ENCODE results near the gene PFDN4. TPM values are rescaled to one million over a fixed set of nuclear protein-coding genes. Genes with fewer than 3 reads are reported as not detected.

The PFDN4 gene
- total RNA-seq, 1 experiment from 2014 or later: 61.8 TPM

DNA sequence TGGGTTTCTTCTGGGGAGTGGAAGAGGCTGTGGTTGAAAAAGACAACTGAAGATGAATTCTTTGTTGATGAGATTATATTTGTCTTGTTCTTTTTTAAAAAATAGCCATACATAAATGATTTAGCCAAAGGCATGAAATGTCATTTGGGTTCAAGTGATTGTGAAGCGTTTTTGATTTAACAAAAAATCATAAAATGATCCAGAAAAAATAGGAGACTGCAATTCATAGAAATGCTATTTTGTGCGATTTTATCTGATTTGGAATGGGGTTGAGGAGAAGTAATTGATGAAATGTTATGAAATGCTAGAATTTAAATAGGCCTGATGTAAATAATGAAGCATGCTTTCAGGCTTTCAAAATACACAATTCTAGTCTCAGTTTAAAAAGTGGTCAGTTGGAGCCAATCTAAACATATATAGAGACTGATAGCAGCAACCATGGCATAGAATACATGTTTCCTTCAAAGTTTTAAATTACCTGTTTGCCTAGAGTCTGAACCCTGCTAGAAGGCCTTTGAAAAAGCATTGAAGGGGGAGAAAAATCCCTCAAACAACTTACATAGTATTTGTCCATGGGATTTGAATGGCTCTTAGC lies 21.8 kb downstream of the PFDN4 start:
- intact Hi-C loops (cut with micrococcal nuclease; ENCODE audit: unreplicated experiment): no loop called here
- TF ChIP-seq, protein P1, sequence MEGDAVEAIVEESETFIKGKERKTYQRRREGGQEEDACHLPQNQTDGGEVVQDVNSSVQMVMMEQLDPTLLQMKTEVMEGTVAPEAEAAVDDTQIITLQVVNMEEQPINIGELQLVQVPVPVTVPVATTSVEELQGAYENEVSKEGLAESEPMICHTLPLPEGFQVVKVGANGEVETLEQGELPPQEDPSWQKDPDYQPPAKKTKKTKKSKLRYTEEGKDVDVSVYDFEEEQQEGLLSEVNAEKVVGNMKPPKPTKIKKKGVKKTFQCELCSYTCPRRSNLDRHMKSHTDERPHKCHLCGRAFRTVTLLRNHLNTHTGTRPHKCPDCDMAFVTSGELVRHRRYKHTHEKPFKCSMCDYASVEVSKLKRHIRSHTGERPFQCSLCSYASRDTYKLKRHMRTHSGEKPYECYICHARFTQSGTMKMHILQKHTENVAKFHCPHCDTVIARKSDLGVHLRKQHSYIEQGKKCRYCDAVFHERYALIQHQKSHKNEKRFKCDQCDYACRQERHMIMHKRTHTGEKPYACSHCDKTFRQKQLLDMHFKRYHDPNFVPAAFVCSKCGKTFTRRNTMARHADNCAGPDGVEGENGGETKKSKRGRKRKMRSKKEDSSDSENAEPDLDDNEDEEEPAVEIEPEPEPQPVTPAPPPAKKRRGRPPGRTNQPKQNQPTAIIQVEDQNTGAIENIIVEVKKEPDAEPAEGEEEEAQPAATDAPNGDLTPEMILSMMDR (IDR thresholded peaks at IDR 0.05; ENCODE audit: unreplicated experiment): no peak
- no peak overlapping the region for H3K4me3 Mint-ChIP-seq (ENCODE audit: low read depth, unreplicated experiment)
- H3K27me3 Mint-ChIP-seq (ENCODE audit: unreplicated experiment): no peaks in the 10 kb centered on the region
- no peaks in the 10 kb centered on the region for H3K4me1 Mint-ChIP-seq (ENCODE audit: low read depth, unreplicated experiment)
- H3K27ac Mint-ChIP-seq (ENCODE audit: unreplicated experiment): no peak overlapping the region
- BruUV-seq (replicated peaks): no TSS peak
- DNase-seq: no peak
- no peaks in the 10 kb centered on the region for H3K36me3 Mint-ChIP-seq (ENCODE audit: insufficient read depth, unreplicated experiment)
- H3K9me3 Mint-ChIP-seq (ENCODE audit: low read depth, unreplicated experiment): peaks cover 12% of the 10 kb centered on the region
- CTCF ChIA-PET: no interaction called here

DNA sequence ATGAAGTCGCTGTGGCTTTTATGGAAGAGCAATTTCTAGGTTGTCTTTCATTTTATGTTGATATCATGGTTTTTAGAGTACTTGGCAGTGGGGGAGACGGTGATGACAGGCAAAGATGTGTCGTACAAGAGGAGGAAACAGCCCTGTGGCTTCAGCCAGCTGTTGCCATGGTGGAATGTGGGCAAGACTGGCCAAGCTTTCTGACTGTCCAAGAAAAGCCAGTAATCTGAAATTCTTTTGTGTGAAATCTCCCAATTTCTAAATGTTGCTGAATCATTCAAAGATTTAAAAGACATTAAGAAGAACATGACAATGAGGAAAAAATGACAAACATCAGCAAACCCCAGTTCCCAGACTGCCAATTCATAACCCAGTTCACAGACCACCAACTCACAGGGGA lies 23.1 kb downstream of the PFDN4 start:
- TF ChIP-seq, protein P1 (IDR thresholded peaks at IDR 0.05; ENCODE audit: unreplicated experiment): no peak
- no peaks in the 10 kb centered on the region for H3K36me3 Mint-ChIP-seq (ENCODE audit: insufficient read depth, unreplicated experiment)
- CTCF ChIA-PET: no interaction called here
- H3K27me3 Mint-ChIP-seq (ENCODE audit: unreplicated experiment): no peaks in the 10 kb centered on the region
- intact Hi-C loops (cut with micrococcal nuclease; ENCODE audit: unreplicated experiment): no loop called here
- no TSS peak for BruUV-seq (replicated peaks)
- H3K4me1 Mint-ChIP-seq (ENCODE audit: low read depth, unreplicated experiment): no peaks in the 10 kb centered on the region
- no peak overlapping the region for H3K4me3 Mint-ChIP-seq (ENCODE audit: low read depth, unreplicated experiment)
- H3K27ac Mint-ChIP-seq (ENCODE audit: unreplicated experiment): no peak overlapping the region
- H3K9me3 Mint-ChIP-seq (ENCODE audit: low read depth, unreplicated experiment): peaks cover 12% of the 10 kb centered on the region
- DNase-seq: no peak

DNA sequence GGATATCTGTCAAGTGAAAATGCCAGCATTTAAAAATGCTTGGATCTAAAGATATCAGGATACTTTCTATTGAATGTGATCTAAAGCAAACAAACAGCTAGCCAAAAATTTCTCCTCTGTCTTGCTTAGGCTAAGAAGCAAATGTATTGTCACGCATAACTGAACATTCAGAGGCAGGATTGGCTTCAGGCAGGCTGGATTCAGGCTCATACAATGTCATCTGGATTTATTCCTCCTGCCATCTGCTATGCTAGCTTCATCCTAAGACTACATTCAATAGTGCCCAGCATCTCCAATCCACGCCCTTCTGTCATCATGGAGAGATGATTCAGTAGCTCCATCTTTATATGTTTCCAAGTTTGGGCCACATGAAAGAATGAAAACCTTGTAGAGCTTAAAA lies 27.1 kb downstream of the PFDN4 start:
- Mint-ChIP-seq H3K4me3 (ENCODE audit: low read depth, unreplicated experiment) (no peak overlapping the region), H3K27ac (ENCODE audit: unreplicated experiment) (no peak overlapping the region), H3K27me3 (ENCODE audit: unreplicated experiment) (no peaks in the 10 kb centered on the region), H3K4me1 (ENCODE audit: low read depth, unreplicated experiment) (no peaks in the 10 kb centered on the region), H3K9me3 (ENCODE audit: low read depth, unreplicated experiment) (peaks cover 3% of the 10 kb centered on the region), H3K36me3 (ENCODE audit: insufficient read depth, unreplicated experiment) (no peaks in the 10 kb centered on the region)
- BruUV-seq (replicated peaks): no TSS peak
- TF ChIP-seq, protein P1 (IDR thresholded peaks at IDR 0.05; ENCODE audit: unreplicated experiment): no peak
- intact Hi-C loops (cut with micrococcal nuclease; ENCODE audit: unreplicated experiment): no loop called here
- CTCF ChIA-PET: interaction anchor here (0.6 to 1.4 kb wide), 3 partner anchors 11 to 20 kb away, joined by 3 read pairs; no protein-coding TSS in a partner anchor
- DNase-seq: no peak

DNA sequence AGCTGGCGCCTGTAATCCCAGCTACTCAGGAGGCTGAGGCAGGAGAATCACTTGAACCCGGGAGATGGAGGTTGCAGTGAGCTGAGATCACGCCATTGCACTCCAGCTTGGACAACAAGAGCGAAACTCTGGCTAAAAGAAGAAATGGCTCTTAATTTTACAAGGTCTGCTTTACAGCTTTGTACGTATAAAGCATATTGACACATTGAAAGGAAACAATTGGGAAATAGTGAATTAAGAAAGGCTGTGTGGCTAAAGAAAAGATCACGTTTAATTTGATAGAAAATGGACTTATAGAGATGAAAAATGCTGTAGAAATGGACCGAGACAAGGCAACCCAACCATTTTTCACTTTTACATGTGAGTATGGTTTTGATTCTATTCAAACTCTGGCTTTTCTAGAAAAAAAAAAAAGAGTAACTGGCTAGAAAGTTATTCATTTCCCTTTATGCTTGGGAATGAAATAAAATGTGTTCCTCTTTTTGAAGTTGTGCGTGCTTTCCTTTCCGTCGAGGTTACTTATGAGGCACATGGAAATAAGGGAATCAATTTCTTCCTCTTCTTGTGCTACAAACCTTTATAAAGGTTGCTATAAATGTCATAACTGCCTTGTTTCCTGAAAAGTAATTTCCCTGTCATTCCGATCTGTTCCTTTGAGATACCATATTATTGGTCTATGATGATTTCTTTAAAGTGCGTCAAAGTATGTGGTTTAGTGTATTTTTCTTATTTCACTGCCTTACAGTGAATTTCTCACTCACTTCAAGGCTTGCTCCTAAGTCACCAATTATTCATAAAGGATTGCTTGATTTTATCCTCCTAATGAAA lies 29.4 kb downstream of the PFDN4 start:
- Mint-ChIP-seq H3K27ac (ENCODE audit: unreplicated experiment) (no peak overlapping the region), H3K4me1 (ENCODE audit: low read depth, unreplicated experiment) (no peaks in the 10 kb centered on the region), H3K4me3 (ENCODE audit: low read depth, unreplicated experiment) (no peak overlapping the region), H3K9me3 (ENCODE audit: low read depth, unreplicated experiment) (peaks cover 2% of the 10 kb centered on the region), H3K27me3 (ENCODE audit: unreplicated experiment) (no peaks in the 10 kb centered on the region), H3K36me3 (ENCODE audit: insufficient read depth, unreplicated experiment) (no peaks in the 10 kb centered on the region)
- CTCF ChIA-PET: no interaction called here
- intact Hi-C loops (cut with micrococcal nuclease; ENCODE audit: unreplicated experiment): no loop called here
- TF ChIP-seq, protein P1 (IDR thresholded peaks at IDR 0.05; ENCODE audit: unreplicated experiment): no peak
- BruUV-seq (replicated peaks): no TSS peak
- no peak for DNase-seq
